ENCODE data around the gene GPHA2. TPM values are rescaled to one million over a fixed set of nuclear protein-coding genes. Genes with fewer than 3 reads are reported as not detected.

The GPHA2 gene
- polyA plus RNA-seq, 1 donor from 2014 or later = not detected

DNA sequence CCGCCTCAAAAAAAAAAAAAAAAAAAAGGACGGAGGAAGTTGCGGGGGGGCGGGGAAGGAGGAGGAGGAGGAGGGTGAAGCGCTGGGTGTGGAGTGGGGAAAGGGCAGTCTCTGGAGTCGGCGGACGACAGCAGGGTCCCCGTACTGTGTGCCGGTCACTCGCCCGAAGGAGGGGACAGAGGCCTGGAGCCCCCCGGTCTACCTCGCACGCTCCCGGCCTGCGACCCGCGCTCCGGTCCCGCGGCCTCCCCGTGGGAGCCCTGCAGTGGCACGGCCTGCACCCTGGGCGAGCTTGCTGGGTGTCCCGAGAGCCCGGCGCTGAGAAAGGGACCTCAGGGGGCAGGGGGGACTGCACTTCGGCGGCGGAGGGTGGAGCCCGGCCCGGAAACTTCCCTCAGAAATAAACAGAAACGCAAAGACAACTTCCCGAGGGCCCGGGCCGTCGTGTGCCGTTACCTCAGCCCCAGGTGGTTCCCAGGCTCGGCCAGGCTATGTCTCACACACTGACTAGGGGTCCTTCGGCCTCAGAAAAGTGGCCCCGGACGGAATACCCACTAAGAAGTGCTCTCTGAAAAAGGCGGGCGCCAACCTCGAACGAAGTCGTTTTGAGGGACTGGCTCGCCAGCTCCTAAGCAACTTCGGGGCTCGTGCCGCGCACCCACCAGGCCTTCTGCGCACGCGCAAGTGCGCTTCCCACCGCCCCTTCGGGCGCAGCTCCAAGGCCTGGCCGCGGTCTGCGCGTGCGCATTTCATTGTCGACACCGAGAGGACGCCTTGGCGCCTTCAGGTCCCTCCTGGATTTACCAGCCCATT, 35.9 kb upstream of the GPHA2 start, which contains the start of gene MAJIN:
MAJIN (minus strand) TSS at position 688 of the 813 bp plus-strand sequence. CDS start 12,703 bp downstream, outside the sequence.
- H2AFZ ChIP-seq (ENCODE audit: low read depth, low read length) = no peak within 1 kb of the TSS
- no peaks in the 10 kb centered on the region for H3K9me3 ChIP-seq (ENCODE audit: low read length)
- no peak within 1 kb of the TSS for H3K4me3 ChIP-seq (ENCODE audit: low read length)
- TF ChIP-seq REST (IDR thresholded peaks at IDR 0.05; ENCODE audit: borderline replicate concordance) (no peak), POLR2AphosphoS5 (IDR thresholded peaks at IDR 0.05) (no peak), SMC3 (conservative IDR thresholded peaks at IDR 0.05; ENCODE audit: poor library complexity) (no peak), MXI1 (conservative IDR thresholded peaks at IDR 0.05; ENCODE audit: poor library complexity, severe bottlenecking) (no peak), RAD21 (conservative IDR thresholded peaks at IDR 0.05) (no peak), EZH2 (IDR thresholded peaks at IDR 0.05; ENCODE audit: borderline replicate concordance, insufficient read depth, low read length, poor library complexity, severe bottlenecking) (no peak)
- no peak within 1 kb of the TSS for H3K9ac ChIP-seq (ENCODE audit: low read length)
- no peaks in the 10 kb centered on the region for H3F3A ChIP-seq (ENCODE audit: insufficient read depth, low read length, poor library complexity, severe bottlenecking)
- H3K27ac ChIP-seq (ENCODE audit: low read length) = no peak within 1 kb of the TSS
- H4K20me1 ChIP-seq (ENCODE audit: insufficient read depth) = no peaks in the 10 kb centered on the region
- no peaks in the 10 kb centered on the region for H3K27me3 ChIP-seq (ENCODE audit: insufficient read depth, low read depth, low read length)
- no peaks in the 10 kb centered on the region for H3K36me3 ChIP-seq (ENCODE audit: insufficient read depth, low read length)
- H3K9me2 ChIP-seq (ENCODE audit: insufficient read depth, low read length) = no peaks in the 10 kb centered on the region
- no peaks in the 10 kb centered on the region for H3K79me2 ChIP-seq (replicated peaks; ENCODE audit: insufficient read depth, low read length)
- no peak within 1 kb of the TSS for H3K4me2 ChIP-seq (ENCODE audit: low read length)

DNA sequence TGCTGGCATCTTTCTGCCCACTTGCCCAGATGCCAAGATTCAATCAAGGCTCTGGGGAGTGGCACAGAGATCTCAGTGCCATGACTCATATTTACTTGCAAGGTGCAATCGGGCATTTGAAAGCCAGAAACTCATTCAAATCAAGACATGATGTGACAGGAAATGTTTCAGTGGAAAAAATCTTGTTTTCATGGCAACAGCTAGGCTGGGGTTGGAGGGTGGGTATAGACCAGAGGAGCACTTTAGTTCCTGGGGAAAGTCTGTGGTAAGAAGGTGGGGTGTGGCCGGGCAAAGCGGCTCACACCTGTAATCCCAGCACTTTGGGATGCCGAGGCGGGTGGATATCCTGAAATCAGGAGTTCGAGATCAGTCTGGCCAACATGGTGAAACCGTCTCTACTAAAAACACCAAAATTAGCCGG, 35.0 kb upstream of the GPHA2 start:
- Histone ChIP-seq H3F3A (ENCODE audit: insufficient read depth, low read length, poor library complexity, severe bottlenecking) (no peaks in the 10 kb centered on the region), H3K9me3 (ENCODE audit: low read length) (no peaks in the 10 kb centered on the region), H3K9ac (ENCODE audit: low read length) (no peak overlapping the region), H3K27me3 (ENCODE audit: insufficient read depth, low read depth, low read length) (no peaks in the 10 kb centered on the region), H3K4me2 (ENCODE audit: low read length) (no peak overlapping the region), H4K20me1 (ENCODE audit: insufficient read depth) (no peaks in the 10 kb centered on the region), H3K4me3 (ENCODE audit: low read length) (no peak overlapping the region), H2AFZ (ENCODE audit: low read depth, low read length) (no peak overlapping the region), H3K27ac (ENCODE audit: low read length) (no peak overlapping the region), H3K79me2 (replicated peaks; ENCODE audit: insufficient read depth, low read length) (no peaks in the 10 kb centered on the region), H3K9me2 (ENCODE audit: insufficient read depth, low read length) (no peaks in the 10 kb centered on the region), H3K36me3 (ENCODE audit: insufficient read depth, low read length) (no peaks in the 10 kb centered on the region)
- TF ChIP-seq SMC3 (conservative IDR thresholded peaks at IDR 0.05; ENCODE audit: poor library complexity) (no peak), POLR2AphosphoS5 (IDR thresholded peaks at IDR 0.05) (no peak), EP300 (conservative IDR thresholded peaks at IDR 0.05; ENCODE audit: poor library complexity, severe bottlenecking) (no peak), RAD21 (conservative IDR thresholded peaks at IDR 0.05) (no peak)

DNA sequence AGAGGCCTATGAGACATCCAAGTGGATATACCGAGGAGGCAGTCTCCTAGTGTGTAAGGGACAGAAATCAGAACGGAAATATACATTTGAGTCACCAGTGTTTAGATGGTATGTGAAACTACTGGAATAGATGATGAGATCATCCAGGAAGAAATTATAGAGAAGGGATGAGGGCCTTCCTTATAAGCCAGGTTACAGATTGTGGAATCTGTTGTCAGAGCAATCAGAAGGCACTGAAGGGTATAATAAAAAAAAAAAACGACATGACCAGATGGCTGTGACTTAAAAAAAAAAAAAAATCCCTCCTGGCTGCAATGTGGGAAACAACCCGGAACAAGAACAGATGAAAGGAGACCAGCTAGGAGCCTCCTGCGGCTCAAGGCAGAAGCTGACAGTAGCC, 33.5 kb upstream of the GPHA2 start:
- Histone ChIP-seq H3K9me2 (ENCODE audit: insufficient read depth, low read length) (no peaks in the 10 kb centered on the region), H3F3A (ENCODE audit: insufficient read depth, low read length, poor library complexity, severe bottlenecking) (no peaks in the 10 kb centered on the region), H2AFZ (ENCODE audit: low read depth, low read length) (no peak overlapping the region), H3K27ac (ENCODE audit: low read length) (no peak overlapping the region), H3K9ac (ENCODE audit: low read length) (no peak overlapping the region), H3K4me2 (ENCODE audit: low read length) (no peak overlapping the region), H3K36me3 (ENCODE audit: insufficient read depth, low read length) (no peaks in the 10 kb centered on the region), H3K79me2 (replicated peaks; ENCODE audit: insufficient read depth, low read length) (no peaks in the 10 kb centered on the region), H3K9me3 (ENCODE audit: low read length) (no peaks in the 10 kb centered on the region), H3K27me3 (ENCODE audit: insufficient read depth, low read depth, low read length) (no peaks in the 10 kb centered on the region), H4K20me1 (ENCODE audit: insufficient read depth) (no peaks in the 10 kb centered on the region), H3K4me3 (ENCODE audit: low read length) (no peak overlapping the region)
- no peak for TF ChIP-seq TAF1 (IDR thresholded peaks at IDR 0.05; ENCODE audit: low read depth)
- TF ChIP-seq SMC3 (conservative IDR thresholded peaks at IDR 0.05; ENCODE audit: poor library complexity) = no peak
- no peak for TF ChIP-seq RAD21 (conservative IDR thresholded peaks at IDR 0.05)
- no peak for TF ChIP-seq EP300 (conservative IDR thresholded peaks at IDR 0.05; ENCODE audit: poor library complexity, severe bottlenecking)
- TF ChIP-seq REST (IDR thresholded peaks at IDR 0.05; ENCODE audit: borderline replicate concordance) = no peak
- no peak for TF ChIP-seq POLR2AphosphoS5 (IDR thresholded peaks at IDR 0.05)
- no peak for TF ChIP-seq EZH2 (IDR thresholded peaks at IDR 0.05; ENCODE audit: borderline replicate concordance, insufficient read depth, low read length, poor library complexity, severe bottlenecking)
- TF ChIP-seq MXI1 (conservative IDR thresholded peaks at IDR 0.05; ENCODE audit: poor library complexity, severe bottlenecking) = no peak
- TF ChIP-seq, protein P1, sequence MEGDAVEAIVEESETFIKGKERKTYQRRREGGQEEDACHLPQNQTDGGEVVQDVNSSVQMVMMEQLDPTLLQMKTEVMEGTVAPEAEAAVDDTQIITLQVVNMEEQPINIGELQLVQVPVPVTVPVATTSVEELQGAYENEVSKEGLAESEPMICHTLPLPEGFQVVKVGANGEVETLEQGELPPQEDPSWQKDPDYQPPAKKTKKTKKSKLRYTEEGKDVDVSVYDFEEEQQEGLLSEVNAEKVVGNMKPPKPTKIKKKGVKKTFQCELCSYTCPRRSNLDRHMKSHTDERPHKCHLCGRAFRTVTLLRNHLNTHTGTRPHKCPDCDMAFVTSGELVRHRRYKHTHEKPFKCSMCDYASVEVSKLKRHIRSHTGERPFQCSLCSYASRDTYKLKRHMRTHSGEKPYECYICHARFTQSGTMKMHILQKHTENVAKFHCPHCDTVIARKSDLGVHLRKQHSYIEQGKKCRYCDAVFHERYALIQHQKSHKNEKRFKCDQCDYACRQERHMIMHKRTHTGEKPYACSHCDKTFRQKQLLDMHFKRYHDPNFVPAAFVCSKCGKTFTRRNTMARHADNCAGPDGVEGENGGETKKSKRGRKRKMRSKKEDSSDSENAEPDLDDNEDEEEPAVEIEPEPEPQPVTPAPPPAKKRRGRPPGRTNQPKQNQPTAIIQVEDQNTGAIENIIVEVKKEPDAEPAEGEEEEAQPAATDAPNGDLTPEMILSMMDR (IDR thresholded peaks at IDR 0.05; ENCODE audit: poor library complexity, severe bottlenecking) = no peak
